Erythroblast (primary cell): ENCODE data around the gene NT5C1B.

Source experiments
- GATA1 ChIP-seq: IDR thresholded peaks from 2 replicates; pipeline ENCODE4 v1.6.1; 2011; ENCODE audit warnings: low read depth, mild to moderate bottlenecking, control low read depth, low read length, moderate library complexity
- POLR2A ChIP-seq: IDR thresholded peaks from 2 replicates; pipeline ENCODE4 v1.6.1; 2011; ENCODE audit warnings: mild to moderate bottlenecking, low read length

GRCh38 chr2:18610090-18610489 lies 20.7 kb upstream of the NT5C1B start:
- TF ChIP-seq POLR2A (no peak), GATA1 (no peak)
